ENCODE measurements around the gene TRAF4. TPM values are rescaled to one million over a fixed set of nuclear protein-coding genes. Genes with fewer than 3 reads are reported as not detected.

The TRAF4 gene
- total and polyA plus RNA-seq, 2 donors (not counting 3 experiments of a cell fraction or from before 2014, with no cell fraction given) = 79.5 to 83.9 TPM

- Histone ChIP-seq H3K27me3 (ENCODE audit: control insufficient read depth in 2 of 2, insufficient read depth in 2 of 2, low read length in 2 of 2) (no peaks in the 10 kb centered on the region), H3K36me3 (ENCODE audit: control insufficient read depth in 2 of 2, extremely low read depth in 1 of 2, insufficient read depth in 2 of 2, low read length in 2 of 2) (peaks cover 0 to 11% of the 10 kb centered on the region in 2 experiments), H4K20me1 (replicated peaks; ENCODE audit: control insufficient read depth, extremely low read depth, insufficient read depth, low read length) (no peaks in the 10 kb centered on the region), H3K4me2 (ENCODE audit: insufficient read depth, low read length) (no peak overlapping the region), H3K4me3 (replicated peaks in 1 of 3; ENCODE audit: insufficient read depth in 1 of 3, low read depth in 1 of 3, low read length in 3 of 3) (no peak overlapping the region), H3K27ac (ENCODE audit: insufficient read depth, low read depth, low read length) (no peak overlapping the region), H2AFZ (ENCODE audit: low read depth, low read length) (no peak overlapping the region), H3K4me1 (ENCODE audit: control insufficient read depth, extremely low read depth, insufficient read depth, low read length) (peaks cover 15% of the 10 kb centered on the region), H3K79me2 (ENCODE audit: control insufficient read depth, insufficient read depth, low read length) (peaks cover 6% of the 10 kb centered on the region), H3K9me1 (replicated peaks; ENCODE audit: control insufficient read depth, extremely low read depth, insufficient read depth, low read length) (no peaks in the 10 kb centered on the region), H3K9me3 (replicated peaks; ENCODE audit: control insufficient read depth, insufficient read depth, low read length) (no peaks in the 10 kb centered on the region), H3K9ac (replicated peaks; ENCODE audit: extremely low read depth, insufficient read depth, low read length) (no peak overlapping the region)
- no TSS peak for BruUV-seq (replicated peaks)
- DNase-seq (ENCODE audit: low read depth, low spot score) (no peak), FAIRE-seq (no peak)
- POLR2A ChIA-PET = no interaction called here
- intact Hi-C loops (cut with micrococcal nuclease) (loop anchor here (5.0 kb wide), 1 partner anchor 51 kb away; the partner anchor contains the start of genes SDF2 and SUPT6H), dilution Hi-C loops (cut with MboI; ENCODE audit: extremely low pct_ligation_motif_present, low sequenced_read_pairs) (no loop called here)
- CTCF ChIA-PET = interaction anchor here (1.0 to 5.2 kb wide), 2 partner anchors 14 to 37 kb away, joined by 5 to 21 read pairs; partner anchors contain the start of gene TLCD1
- TF ChIP-seq GATA2 (IDR thresholded peaks at IDR 0.05; ENCODE audit: insufficient read depth, insufficient read length, low read depth, low read length) (no peak), POLR2A (IDR thresholded peaks at IDR 0.05; ENCODE audit: low read depth, low read length) (no peak), EZH2 (IDR thresholded peaks at IDR 0.05; ENCODE audit: borderline replicate concordance, low read depth, low read length, severe bottlenecking) (no peak)
These were observed 31.0 kb upstream of the TRAF4 start for GRCh38 chr17:28712705-28713415.

GRCh38 chr17:28714281-28714680 lies 29.5 kb upstream of the TRAF4 start:
- Histone ChIP-seq H3K36me3 (ENCODE audit: control insufficient read depth in 2 of 2, extremely low read depth in 1 of 2, insufficient read depth in 2 of 2, low read length in 2 of 2) (peaks cover 0 to 11% of the 10 kb centered on the region in 2 experiments), H3K27ac (ENCODE audit: insufficient read depth, low read depth, low read length) (no peak overlapping the region), H3K9ac (replicated peaks; ENCODE audit: extremely low read depth, insufficient read depth, low read length) (no peak overlapping the region), H3K4me1 (ENCODE audit: control insufficient read depth, extremely low read depth, insufficient read depth, low read length) (peaks cover 24% of the 10 kb centered on the region), H3K9me3 (replicated peaks; ENCODE audit: control insufficient read depth, insufficient read depth, low read length) (no peaks in the 10 kb centered on the region), H2AFZ (ENCODE audit: low read depth, low read length) (no peak overlapping the region), H3K4me2 (ENCODE audit: insufficient read depth, low read length) (no peak overlapping the region), H3K27me3 (ENCODE audit: control insufficient read depth in 2 of 2, insufficient read depth in 2 of 2, low read length in 2 of 2) (no peaks in the 10 kb centered on the region), H3K9me1 (replicated peaks; ENCODE audit: control insufficient read depth, extremely low read depth, insufficient read depth, low read length) (no peaks in the 10 kb centered on the region), H3K4me3 (replicated peaks in 1 of 3; ENCODE audit: insufficient read depth in 1 of 3, low read depth in 1 of 3, low read length in 3 of 3) (no peak overlapping the region), H3K79me2 (ENCODE audit: control insufficient read depth, insufficient read depth, low read length) (peaks cover 6% of the 10 kb centered on the region), H4K20me1 (replicated peaks; ENCODE audit: control insufficient read depth, extremely low read depth, insufficient read depth, low read length) (no peaks in the 10 kb centered on the region)
- CTCF ChIA-PET = interaction anchor here (5.2 kb wide), 1 partner anchor 12 kb away, joined by 21 read pairs; the partner anchor contains the start of gene TLCD1
- no TSS peak for BruUV-seq (replicated peaks)
- DNase-seq (ENCODE audit: low read depth, low spot score) (no peak), FAIRE-seq (no peak)
- TF ChIP-seq MAX (IDR thresholded peaks at IDR 0.05; ENCODE audit: insufficient read depth, insufficient read length) (no peak), CTCF (IDR thresholded peaks at IDR 0.05; ENCODE audit: extremely low read depth in 1 of 2, insufficient read depth in 1 of 2, low read depth in 1 of 2, low read length in 2 of 2) (no peak), MYC (IDR thresholded peaks at IDR 0.05; ENCODE audit: low read depth, low read length) (no peak), EZH2 (IDR thresholded peaks at IDR 0.05; ENCODE audit: borderline replicate concordance, low read depth, low read length, severe bottlenecking) (no peak), FOS (IDR thresholded peaks at IDR 0.05; ENCODE audit: borderline replicate concordance, insufficient read depth, low read length) (no peak), POLR2AphosphoS5 (IDR thresholded peaks at IDR 0.05; ENCODE audit: insufficient read depth, low read depth, low read length) (no peak), GATA2 (IDR thresholded peaks at IDR 0.05; ENCODE audit: insufficient read depth, insufficient read length, low read depth, low read length) (no peak), JUN (IDR thresholded peaks at IDR 0.05; ENCODE audit: borderline replicate concordance, insufficient read depth, insufficient read length, low read depth) (no peak), POLR2A (IDR thresholded peaks at IDR 0.05; ENCODE audit: low read depth, low read length) (no peak)
- dilution Hi-C loops (cut with MboI; ENCODE audit: extremely low pct_ligation_motif_present, low sequenced_read_pairs) (no loop called here), intact Hi-C loops (cut with micrococcal nuclease) (loop anchor here (5.0 kb wide), 1 partner anchor 52 kb away; the partner anchor contains the start of genes SDF2 and SUPT6H)
- POLR2A ChIA-PET = no interaction called here

Data from endothelial cell of umbilical vein (primary cell).